GM04503 (cell line): ENCODE results near the gene CHST15.

ENCODE experiments used
- DNase-seq: peaks from one replicate; pipeline ENCODE4 v3.0.0-alpha.2; 2012; ENCODE audit warnings: low read depth

Gene CHST15

GRCh38 chr10:124029559-124029958 lies 63.8 kb downstream of the CHST15 start:
- no peak for DNase-seq

GRCh38 chr10:124028700-124029480 lies 64.5 kb downstream of the CHST15 start:
- no peak for DNase-seq

DNA sequence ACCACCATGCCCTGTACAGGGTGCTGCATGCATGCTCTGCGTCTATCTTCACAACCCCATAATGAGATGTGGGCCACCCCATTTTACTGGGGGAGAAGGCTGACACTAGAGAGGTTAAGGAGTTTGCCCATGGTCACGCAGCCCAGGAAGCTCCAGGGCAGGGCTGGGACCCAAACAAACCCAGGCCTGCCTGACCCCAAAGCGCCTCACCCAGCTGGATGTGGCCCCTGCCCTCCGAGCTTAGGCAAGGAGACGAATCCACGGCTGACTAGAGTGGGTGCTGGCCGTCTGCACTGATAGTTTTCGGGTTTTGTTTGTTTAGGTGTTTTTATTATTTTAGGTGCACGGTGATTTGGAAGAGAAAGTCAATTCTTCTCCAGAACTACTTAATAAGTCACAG lies 65.7 kb downstream of the CHST15 start:
- no peak for DNase-seq

DNA sequence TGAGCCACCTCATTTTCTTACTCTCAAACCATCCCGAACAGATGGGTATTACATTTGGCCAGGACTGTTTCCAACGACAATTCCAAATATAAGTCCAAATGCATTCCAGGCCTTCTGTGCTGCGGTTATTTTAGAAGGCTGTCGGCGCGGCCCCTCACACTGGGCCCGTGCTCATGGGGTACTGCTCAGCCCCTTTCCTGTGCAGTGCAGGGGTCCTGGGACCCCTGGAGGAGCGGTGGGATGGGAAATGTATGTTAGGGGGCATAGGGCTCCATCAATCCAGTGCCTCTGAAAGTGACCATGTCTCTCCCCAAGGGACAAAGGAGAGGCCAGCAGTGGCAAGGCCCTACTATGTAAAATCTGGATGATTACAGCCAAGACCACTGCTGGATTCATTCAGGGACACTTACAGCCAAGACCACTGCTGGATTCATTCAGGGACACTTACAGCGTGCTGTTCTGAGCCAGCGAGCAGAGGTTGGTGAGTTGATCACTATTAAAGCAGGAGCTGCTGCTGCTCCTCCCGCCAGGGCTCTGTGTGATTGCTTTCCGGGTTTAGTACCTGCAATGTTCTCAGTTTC lies 66.3 kb downstream of the CHST15 start:
- DNase-seq = no peak

GRCh38 chr10:124026589-124026939 lies 66.8 kb downstream of the CHST15 start:
- no peak for DNase-seq

DNA sequence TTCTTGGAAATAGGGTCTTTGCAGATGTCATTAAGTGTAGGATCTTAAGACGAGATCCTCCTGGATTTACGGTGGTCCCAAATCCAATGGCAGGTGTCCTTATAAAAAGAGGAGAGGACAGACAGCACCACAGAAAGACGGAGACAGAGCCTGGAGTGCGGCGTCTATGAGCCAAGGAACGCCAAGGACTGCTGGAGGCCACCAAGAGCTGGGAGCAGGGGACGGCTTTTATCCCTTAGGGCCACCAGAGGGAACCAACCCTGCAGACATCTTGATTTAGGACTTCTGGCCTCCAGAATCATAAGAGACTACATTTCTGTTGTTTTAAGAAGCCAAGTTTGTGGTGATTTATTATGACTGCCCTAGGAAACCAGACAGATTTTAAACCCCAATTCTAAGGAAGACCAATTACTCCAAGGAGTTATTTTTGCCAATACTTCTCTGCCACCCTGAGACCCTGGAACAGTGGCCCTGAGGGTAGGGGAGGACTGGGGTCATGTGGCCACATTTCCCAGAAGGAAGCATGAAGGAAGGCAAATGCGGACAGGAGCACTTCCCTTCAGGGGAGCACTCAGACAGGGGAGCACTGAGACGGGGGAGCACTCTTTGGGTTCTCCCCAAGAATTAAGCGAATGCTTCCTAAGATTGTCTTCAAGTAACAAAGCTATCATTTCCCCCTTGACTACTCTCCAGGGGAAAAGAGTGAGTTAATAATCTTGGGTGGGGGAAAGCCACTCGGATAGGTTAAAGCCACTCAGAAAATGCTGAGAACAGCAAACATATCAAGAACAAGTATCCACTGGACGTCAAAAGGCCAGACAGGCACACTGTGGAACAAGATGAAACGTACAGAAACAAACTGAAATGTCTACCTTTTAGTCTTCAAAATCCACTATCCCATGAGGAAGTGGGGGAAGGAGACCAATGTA lies 67.5 kb downstream of the CHST15 start:
- DNase-seq = no peak

- DNase-seq = no peak
These were observed 68.2 kb downstream of the CHST15 start for GRCh38 chr10:124025152-124025551.

DNA sequence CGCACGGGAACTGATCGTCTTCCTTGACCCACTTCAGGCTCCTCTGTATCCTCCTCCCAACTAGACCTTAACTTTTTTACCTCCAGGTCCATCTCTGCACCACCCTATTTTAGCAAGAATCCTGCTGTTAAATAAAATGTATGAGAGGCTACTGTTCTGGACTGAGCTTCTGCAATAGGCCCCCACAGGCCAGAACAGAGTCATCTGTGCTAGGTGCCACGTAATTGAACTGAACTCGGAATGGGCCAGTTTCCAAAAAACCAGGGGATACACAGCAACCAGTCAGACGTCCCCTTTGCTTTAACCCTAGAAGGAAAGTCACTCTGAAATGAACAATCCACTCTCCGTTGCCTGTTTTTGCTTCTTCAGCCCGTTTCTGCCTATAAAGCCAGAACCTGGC lies 71.3 kb downstream of the CHST15 start:
- no peak for DNase-seq

GRCh38 chr10:124020981-124021815 lies 72.2 kb downstream of the CHST15 start:
- no peak for DNase-seq

DNA sequence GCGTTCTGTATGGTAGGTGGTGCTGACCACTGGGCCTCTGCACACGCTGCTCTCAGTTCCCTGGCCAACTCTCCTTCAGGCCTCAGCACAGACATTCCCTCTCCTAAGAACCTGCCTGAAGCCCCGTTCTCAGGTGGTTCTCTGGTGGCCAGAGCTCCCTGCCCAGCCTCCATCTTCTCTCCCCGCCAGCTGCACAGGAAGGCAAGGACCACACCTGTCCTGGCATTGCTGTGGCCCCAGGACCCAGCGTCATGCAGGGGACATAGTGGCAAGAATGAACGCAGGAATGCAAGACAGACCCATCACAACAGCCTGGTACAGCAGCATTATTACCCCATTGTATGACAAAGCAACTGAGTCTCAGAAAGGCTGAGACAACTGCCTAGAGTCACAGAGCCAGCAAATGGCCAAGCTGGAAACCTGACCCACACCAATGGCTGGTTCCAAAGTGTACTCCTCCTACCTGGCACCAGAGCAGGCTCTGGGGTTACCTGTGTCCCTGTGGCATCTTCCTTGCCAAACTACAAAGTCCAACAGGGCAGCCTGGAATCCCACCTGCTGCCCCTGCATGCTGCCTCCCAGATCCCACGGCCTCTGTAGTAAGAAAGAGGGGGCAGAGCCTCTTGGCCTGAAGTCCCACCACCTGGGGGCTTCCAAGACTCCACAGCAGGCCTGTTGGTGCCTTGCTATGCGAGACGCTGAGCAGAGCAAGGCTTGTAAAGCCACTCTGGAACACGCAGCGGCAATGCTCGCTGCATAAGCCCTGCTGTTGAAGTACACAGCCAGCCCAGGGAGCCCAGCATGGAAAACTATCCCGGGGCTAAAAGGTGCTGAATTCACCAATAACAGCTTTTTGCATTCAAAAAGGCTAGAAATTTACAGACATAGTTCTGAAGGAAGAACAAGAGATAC lies 73.3 kb downstream of the CHST15 start:
- DNase-seq = no peak

GRCh38 chr10:124018886-124019525 lies 74.4 kb downstream of the CHST15 start:
- DNase-seq = no peak

GRCh38 chr10:124017729-124018128 lies 75.7 kb downstream of the CHST15 start:
- no peak for DNase-seq

GRCh38 chr10:124016804-124017375 lies 76.5 kb downstream of the CHST15 start:
- DNase-seq = no peak

DNA sequence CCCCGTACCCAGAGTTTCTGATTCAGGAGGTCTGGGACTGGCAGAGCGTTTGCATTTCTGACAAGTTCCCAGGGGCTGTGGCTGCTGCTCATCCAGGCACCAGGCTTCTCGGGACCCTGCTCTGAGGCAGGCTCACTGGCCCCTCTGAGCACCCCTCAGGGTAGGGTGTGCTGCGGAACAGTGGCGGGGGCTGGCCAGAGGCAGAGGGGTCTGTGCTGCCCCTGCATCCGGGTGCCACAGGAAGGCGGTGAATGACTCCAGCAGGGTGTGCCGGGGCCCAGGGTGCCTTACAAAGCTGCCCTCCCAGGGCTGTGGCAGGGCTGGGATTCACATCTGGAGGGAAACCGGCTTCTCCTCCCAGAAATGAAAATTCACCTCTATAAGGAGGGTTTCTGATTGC lies 77.4 kb downstream of the CHST15 start:
- DNase-seq = no peak

DNA sequence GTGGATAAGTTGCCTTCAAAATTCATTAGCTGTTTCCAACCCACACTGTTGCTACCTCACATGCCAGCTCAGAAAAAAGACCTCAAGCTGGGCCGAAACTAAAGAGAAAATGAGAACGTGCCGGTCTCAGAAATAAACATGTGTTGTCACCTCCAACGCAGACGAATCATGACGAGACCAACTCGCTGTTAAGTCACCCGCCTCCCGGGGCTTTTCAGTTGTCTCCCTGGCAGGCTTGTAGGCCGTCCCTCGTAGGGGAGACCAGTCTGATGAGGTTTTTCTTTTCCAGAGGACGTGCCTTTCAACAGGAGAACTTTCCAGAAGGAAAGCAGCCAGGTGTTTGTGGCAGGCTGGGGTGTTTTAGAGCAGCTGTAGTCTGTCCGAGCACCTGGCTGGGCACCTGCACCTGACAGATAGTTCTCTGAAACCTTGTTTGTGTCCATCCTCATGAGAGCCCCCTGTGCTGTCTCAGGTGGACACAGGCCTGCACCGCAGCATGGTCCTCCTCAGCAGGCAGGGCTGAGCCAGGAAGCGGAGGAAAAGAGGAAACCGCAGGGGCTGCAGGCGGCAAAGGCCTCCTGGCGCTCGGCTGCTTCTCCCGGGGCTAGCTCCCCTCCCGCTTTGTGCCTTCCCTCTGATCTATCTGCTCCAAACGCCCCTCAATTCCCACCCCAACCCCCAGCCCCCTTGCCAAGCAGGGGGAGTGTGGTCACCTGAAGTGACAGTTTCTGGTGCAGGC lies 78.8 kb downstream of the CHST15 start:
- DNase-seq = no peak

GRCh38 chr10:124013916-124014315 lies 79.5 kb downstream of the CHST15 start:
- DNase-seq = no peak

DNA sequence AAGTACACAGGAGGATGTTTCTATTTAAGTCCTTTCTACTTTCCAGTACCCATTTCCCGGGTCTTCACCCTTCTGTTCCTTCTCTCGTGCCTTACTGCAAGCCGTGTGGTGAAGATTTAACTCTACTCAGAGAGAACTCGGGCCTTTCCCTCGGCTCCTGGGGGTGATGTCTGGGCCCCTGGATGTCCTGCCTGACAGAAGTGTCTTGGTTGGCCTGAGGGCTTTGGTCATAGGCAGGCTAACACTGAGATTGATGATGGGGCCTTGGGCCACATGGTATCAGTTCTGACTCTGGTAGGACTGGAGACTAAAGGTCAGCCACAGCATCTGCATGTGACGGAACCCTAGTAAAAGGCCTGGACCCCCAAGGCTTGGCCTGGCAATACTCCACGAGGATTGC lies 80.4 kb downstream of the CHST15 start:
- no peak for DNase-seq

DNA sequence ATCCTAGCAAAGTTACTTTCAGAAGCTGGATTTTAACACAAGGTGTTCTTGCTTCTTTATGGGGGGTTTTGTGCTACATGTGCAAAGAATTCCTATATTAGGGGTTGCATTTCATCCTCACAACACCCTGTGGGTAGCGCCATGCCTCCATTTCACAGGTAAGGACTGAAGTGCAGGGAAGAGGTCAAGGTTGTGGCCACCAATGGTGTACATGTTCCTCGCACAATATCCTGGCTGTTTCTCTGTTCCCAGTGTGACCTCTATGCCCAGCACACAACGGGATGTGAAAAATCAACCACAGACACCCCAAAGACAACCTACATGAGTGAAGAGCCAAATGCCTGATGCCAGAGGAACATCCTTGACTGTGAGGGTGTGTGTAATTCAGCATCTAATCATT lies 80.8 kb downstream of the CHST15 start:
- DNase-seq = no peak

DNA sequence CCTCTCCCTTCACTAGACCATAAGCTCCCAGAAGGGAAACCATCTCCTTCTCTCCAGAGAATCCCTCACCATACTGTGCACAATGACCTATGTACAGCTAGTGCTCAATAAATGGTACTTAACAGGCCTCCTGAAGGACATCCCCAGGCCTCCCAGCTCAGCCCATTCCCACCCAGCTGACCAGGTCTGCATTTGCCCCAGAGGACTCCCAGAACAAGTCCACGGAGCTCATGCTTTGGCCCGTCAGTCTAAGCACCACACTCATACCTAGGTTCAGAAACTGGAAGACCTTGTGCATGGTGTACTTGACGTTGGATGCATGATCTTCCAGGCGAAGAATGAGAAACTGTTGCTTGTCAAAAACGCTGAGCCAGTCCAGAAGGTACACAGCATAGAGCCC lies 81.3 kb downstream of the CHST15 start:
- no peak for DNase-seq
